Keratinocyte (primary cell): ENCODE measurements around the gene SEMA3A. TPM values are rescaled to one million over a fixed set of nuclear protein-coding genes. Genes with fewer than 3 reads are reported as not detected.

Source experiments
- DNase-seq: peaks from one replicate; pipeline ENCODE4 v3.0.0-alpha.2; 2011; ENCODE audit warnings: low read depth, missing footprints, low spot score
- FAIRE-seq: peaks from 2 replicates; lab custom pipeline; 2011; peaks lifted over from hg19 to GRCh38; lab: Jason Lieb, UNC
- H2AFZ ChIP-seq: 2 replicates; pipeline ENCODE4 v1.6.0; 2012; ENCODE audit warnings: low read length, control low read depth, inconsistent platforms; ENCODE audit not compliant: control insufficient read depth
- H3K27ac ChIP-seq: 2 replicates; pipeline ENCODE4 v1.5.1; 2011; ENCODE audit warnings: low read length; ENCODE audit not compliant: control insufficient read depth, insufficient read depth
- H3K27me3 ChIP-seq: 3 replicates; pipeline ENCODE4 v1.6.0; 2011; ENCODE audit warnings: low read length; ENCODE audit not compliant: control insufficient read depth, insufficient read depth; ENCODE audit errors: extremely low read depth
- H3K36me3 ChIP-seq, 2 experiments: 2 replicates in 1 of 2; 3 replicates in 1 of 2; pipeline ENCODE4 v1.5.1; 2011; ENCODE audit warnings: low read length in 2 of 2, mild to moderate bottlenecking in 1 of 2; ENCODE audit not compliant: control insufficient read depth in 2 of 2, insufficient read depth in 2 of 2; ENCODE audit errors: extremely low read depth in 1 of 2
- H3K4me1 ChIP-seq: 3 replicates; pipeline ENCODE4 v1.5.1; 2011; ENCODE audit warnings: low read length; ENCODE audit not compliant: control insufficient read depth, insufficient read depth; ENCODE audit errors: extremely low read depth
- H3K4me2 ChIP-seq: 3 replicates; pipeline ENCODE4 v1.6.0; 2011; ENCODE audit warnings: low read depth, low read length; ENCODE audit not compliant: control insufficient read depth, insufficient read depth; ENCODE audit errors: extremely low read depth
- H3K4me3 ChIP-seq, 3 experiments: fragments of 200-600 bp in 1 of 3; sonication (generic) in 1 of 3; 2 replicates in 2 of 3; 3 replicates in 1 of 3; pipeline ENCODE4 v1.5.1; 2011 to 2016; ENCODE audit warnings: low read length in 3 of 3, mild to moderate bottlenecking in 3 of 3, control low read depth in 2 of 3, inconsistent platforms in 1 of 3, low read depth in 1 of 3, mixed read lengths in 1 of 3, mixed run types in 1 of 3, moderate library complexity in 1 of 3; ENCODE audit not compliant: control insufficient read depth in 2 of 3, insufficient read depth in 2 of 3; ENCODE audit errors: extremely low read depth in 1 of 3
- H3K79me2 ChIP-seq: 2 replicates; pipeline ENCODE4 v1.6.0; 2012; ENCODE audit warnings: low read length; ENCODE audit not compliant: control insufficient read depth, insufficient read depth
- H3K9ac ChIP-seq: 3 replicates; pipeline ENCODE4 v1.6.0; 2011; ENCODE audit warnings: low read length; ENCODE audit not compliant: control insufficient read depth, insufficient read depth; ENCODE audit errors: extremely low read depth
- H3K9me1 ChIP-seq: 3 replicates; pipeline ENCODE4 v1.6.0; 2011; ENCODE audit warnings: low read length; ENCODE audit not compliant: control insufficient read depth, insufficient read depth; ENCODE audit errors: extremely low read depth
- H3K9me3 ChIP-seq: 2 replicates; pipeline ENCODE4 v1.5.1; 2012; ENCODE audit warnings: low read depth, low read length; ENCODE audit not compliant: control insufficient read depth
- H4K20me1 ChIP-seq: 3 replicates; pipeline ENCODE4 v1.6.0; 2011; ENCODE audit warnings: low read length; ENCODE audit not compliant: control insufficient read depth, insufficient read depth; ENCODE audit errors: extremely low read depth
- EZH2 ChIP-seq: IDR thresholded peaks from one replicate; pipeline ENCODE4 v1.6.1; 2012; ENCODE audit warnings: inconsistent platforms, mild to moderate bottlenecking, low read length, moderate library complexity
- dilution Hi-C: fragments of 300-500 bp; cut with MboI; formaldehyde crosslinking; loops from one replicate; pipeline ENCODE4 v1.7.0; 2020; ENCODE audit warnings: low sequenced_read_pairs; ENCODE audit not compliant: extremely low pct_ligation_motif_present
- polyA plus RNA-seq, 5 experiments: library from polyadenylated mRNA; depleted of rRNA in 3 of 5; stranded (reverse) in 3 of 5; stranded (forward) in 1 of 5; unstranded in 1 of 5; fragments of >200 nt; gene quantifications; 1 replicate in 1 of 5; 2 replicates in 3 of 5; 3 replicates in 1 of 5; pipeline versions ENCODE4 v1.2.1 to v1.2.3, GENCODE V29; 2011 to 2012; ENCODE audit warnings: missing spikeins in 2 of 5, low read depth in 1 of 5, low replicate concordance in 1 of 5
- TF ChIP-seq, protein P1 (sequence below), 3 experiments: IDR thresholded peaks in 1 of 3; conservative IDR thresholded peaks in 1 of 3; optimal IDR thresholded peaks in 1 of 3; 2 replicates in 2 of 3; 3 replicates in 1 of 3; pipeline versions ENCODE3 to v1.5.1; 2011; ENCODE audit warnings: low read length in 3 of 3, mild to moderate bottlenecking in 3 of 3, moderate library complexity in 2 of 3, control low read depth in 1 of 3, inconsistent platforms in 1 of 3; ENCODE audit not compliant: insufficient read depth in 2 of 3; ENCODE audit errors: extremely low read depth in 1 of 3

Gene SEMA3A
- polyA plus RNA-seq, 1 donor (not counting 4 experiments of a cell fraction or from before 2014, with no cell fraction given): 2.1 TPM

- peak overlapping the region; percentile 66 for H2AFZ ChIP-seq
- no peak overlapping the region for H3K27ac ChIP-seq
- no peaks in the 10 kb centered on the region for H4K20me1 ChIP-seq
- no peaks in the 10 kb centered on the region for H3K27me3 ChIP-seq
- H3K4me3 ChIP-seq: no peak overlapping the region
- FAIRE-seq (no peak), DNase-seq (no peak)
- H3K4me2 ChIP-seq: no peak overlapping the region
- no peaks in the 10 kb centered on the region for H3K9me1 ChIP-seq
- H3K79me2 ChIP-seq: peaks cover 2% of the 10 kb centered on the region
- H3K9ac ChIP-seq: no peak overlapping the region
- H3K4me1 ChIP-seq: peaks cover 3% of the 10 kb centered on the region
- TF ChIP-seq, protein P1, sequence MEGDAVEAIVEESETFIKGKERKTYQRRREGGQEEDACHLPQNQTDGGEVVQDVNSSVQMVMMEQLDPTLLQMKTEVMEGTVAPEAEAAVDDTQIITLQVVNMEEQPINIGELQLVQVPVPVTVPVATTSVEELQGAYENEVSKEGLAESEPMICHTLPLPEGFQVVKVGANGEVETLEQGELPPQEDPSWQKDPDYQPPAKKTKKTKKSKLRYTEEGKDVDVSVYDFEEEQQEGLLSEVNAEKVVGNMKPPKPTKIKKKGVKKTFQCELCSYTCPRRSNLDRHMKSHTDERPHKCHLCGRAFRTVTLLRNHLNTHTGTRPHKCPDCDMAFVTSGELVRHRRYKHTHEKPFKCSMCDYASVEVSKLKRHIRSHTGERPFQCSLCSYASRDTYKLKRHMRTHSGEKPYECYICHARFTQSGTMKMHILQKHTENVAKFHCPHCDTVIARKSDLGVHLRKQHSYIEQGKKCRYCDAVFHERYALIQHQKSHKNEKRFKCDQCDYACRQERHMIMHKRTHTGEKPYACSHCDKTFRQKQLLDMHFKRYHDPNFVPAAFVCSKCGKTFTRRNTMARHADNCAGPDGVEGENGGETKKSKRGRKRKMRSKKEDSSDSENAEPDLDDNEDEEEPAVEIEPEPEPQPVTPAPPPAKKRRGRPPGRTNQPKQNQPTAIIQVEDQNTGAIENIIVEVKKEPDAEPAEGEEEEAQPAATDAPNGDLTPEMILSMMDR (optimal IDR thresholded peaks at IDR 0.05 in 1 of 3, IDR thresholded peaks at IDR 0.05 in 1 of 3, conservative IDR thresholded peaks at IDR 0.05 in 1 of 3; ENCODE audit: extremely low read depth in 1 of 3, insufficient read depth in 2 of 3, low read length in 3 of 3): no peak
- TF ChIP-seq EZH2: no peak
- H3K9me3 ChIP-seq: no peaks in the 10 kb centered on the region
- dilution Hi-C loops: no loop called here
- H3K36me3 ChIP-seq: no peaks in the 10 kb centered on the region
These were observed 1.5 kb upstream of the SEMA3A start for GRCh38 chr7:84196084-84196503.

DNA sequence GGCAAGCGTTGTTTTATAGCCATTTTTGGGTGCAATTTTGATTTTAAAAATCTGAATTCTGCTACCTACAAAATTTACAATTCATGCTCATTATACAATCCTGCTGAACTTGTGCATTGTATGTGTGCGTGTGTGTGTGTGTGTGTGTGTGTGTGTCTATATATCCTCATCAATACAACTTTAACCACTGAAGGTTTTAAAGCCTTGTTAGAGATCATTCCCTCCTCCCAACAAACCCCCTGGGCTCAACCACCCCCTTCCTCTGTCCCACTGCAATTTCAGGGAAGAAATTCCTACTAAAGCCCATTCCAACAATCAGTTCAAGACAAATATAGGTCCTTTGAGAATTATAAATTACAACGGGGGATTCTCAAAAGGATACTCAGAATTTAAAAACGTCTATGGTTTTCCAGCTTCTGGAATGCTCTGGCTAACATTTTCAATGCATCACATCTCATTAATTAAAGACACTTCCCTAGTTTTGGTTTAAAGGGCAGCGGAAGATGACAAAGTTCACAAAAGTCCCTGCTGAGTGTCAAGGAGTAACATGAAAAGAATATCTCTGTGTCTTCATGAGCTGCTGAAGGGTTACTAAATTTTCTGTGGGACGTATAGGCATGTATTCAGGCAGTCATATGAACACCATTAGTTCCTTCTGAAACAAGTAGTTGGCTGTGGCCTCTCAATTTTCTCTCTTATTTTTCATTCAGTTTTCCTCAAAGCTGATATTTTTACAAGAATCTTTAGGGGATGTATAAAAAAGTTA lies 889 bp upstream of the SEMA3A start:
- H3K4me1 ChIP-seq: peaks cover 3% of the 10 kb centered on the region
- H3K27ac ChIP-seq: peak overlapping the region; percentile 69
- dilution Hi-C loops: no loop called here
- H3K27me3 ChIP-seq: no peaks in the 10 kb centered on the region
- peak overlapping the region; percentile 45 to 86 (median 78) for H3K4me3 ChIP-seq
- no peaks in the 10 kb centered on the region for H4K20me1 ChIP-seq
- H3K9ac ChIP-seq: peak overlapping the region; percentile 81
- H3K9me3 ChIP-seq: no peaks in the 10 kb centered on the region
- peak overlapping the region; percentile 87 for H2AFZ ChIP-seq
- H3K9me1 ChIP-seq: no peaks in the 10 kb centered on the region
- no peak for TF ChIP-seq EZH2
- TF ChIP-seq, protein P1 (optimal IDR thresholded peaks at IDR 0.05 in 1 of 3, IDR thresholded peaks at IDR 0.05 in 1 of 3, conservative IDR thresholded peaks at IDR 0.05 in 1 of 3; ENCODE audit: extremely low read depth in 1 of 3, insufficient read depth in 2 of 3, low read length in 3 of 3): no peak
- DNase-seq (no peak), FAIRE-seq (no peak)
- H3K4me2 ChIP-seq: peak overlapping the region; percentile 93
- no peaks in the 10 kb centered on the region for H3K36me3 ChIP-seq
- H3K79me2 ChIP-seq: peaks cover 2% of the 10 kb centered on the region
